ENCODE measurements around the gene TSPAN5. TPM values are rescaled to one million over a fixed set of nuclear protein-coding genes. Genes with fewer than 3 reads are reported as not detected.

The TSPAN5 gene
- total and polyA plus RNA-seq, 5 donors from 2014 or later = 21.2 to 52.7 (median 39.8) TPM

- H3K9me3 ChIP-seq (ENCODE audit: control insufficient read depth in 2 of 2, low read length in 2 of 2) = no peaks in the 10 kb centered on the region
- no peak overlapping the region for H3K4me3 ChIP-seq (ENCODE audit: low read depth, low read length)
- H3K36me3 Mint-ChIP-seq = peaks cover 11% of the 10 kb centered on the region
- H3K36me3 ChIP-seq (ENCODE audit: control insufficient read depth, insufficient read depth, low read length) = no peaks in the 10 kb centered on the region
- peaks cover 29 to 74% (median 34%) of the 10 kb centered on the region in 4 donors for H3K4me1 Mint-ChIP-seq
- H3K27me3 Mint-ChIP-seq = no peaks in the 10 kb centered on the region
- H3K9me3 Mint-ChIP-seq = no peaks in the 10 kb centered on the region
- no peak for ATAC-seq (ENCODE audit: low read depth in 2 of 2)
- peaks cover 4% of the 10 kb centered on the region for H3K4me1 ChIP-seq (ENCODE audit: control insufficient read depth, insufficient read depth, low read length, poor library complexity, severe bottlenecking)
- H3K27me3 ChIP-seq (ENCODE audit: control insufficient read depth, insufficient read depth, low read length) = no peaks in the 10 kb centered on the region
- no peak for DNase-seq
- H3K27ac ChIP-seq (ENCODE audit: insufficient read depth, low read length, poor library complexity, severe bottlenecking) = no peak overlapping the region
- no peak overlapping the region for H3K4me3 Mint-ChIP-seq
- H3K27ac Mint-ChIP-seq = peak overlapping the region in 2 of 3 donors; percentile 43 to 75
Observed at GRCh38 chr4:98558471-98559169, 99.8 kb downstream of the TSPAN5 start.

GRCh38 chr4:98557194-98557892 is 101.1 kb downstream of the TSPAN5 start:
- Mint-ChIP-seq H3K27me3 (no peaks in the 10 kb centered on the region), H3K4me1 (peaks cover 31 to 70% (median 34%) of the 10 kb centered on the region in 4 donors), H3K27ac (peak overlapping the region in 2 of 3 donors; percentile 60 to 75), H3K4me3 (peak overlapping the region in 2 of 4 donors; percentile 17 to 24), H3K9me3 (no peaks in the 10 kb centered on the region), H3K36me3 (peaks cover 11% of the 10 kb centered on the region)
- ATAC-seq (ENCODE audit: low read depth in 2 of 2) (peak in 1 of 2 donors; percentile 37), DNase-seq (peak in 1 of 3 donors; percentile 6)
- H3K9me3 ChIP-seq (ENCODE audit: control insufficient read depth in 2 of 2, low read length in 2 of 2) = no peaks in the 10 kb centered on the region
- no peaks in the 10 kb centered on the region for H3K36me3 ChIP-seq (ENCODE audit: control insufficient read depth, insufficient read depth, low read length)
- H3K4me3 ChIP-seq (ENCODE audit: low read depth, low read length) = no peak overlapping the region
- no peaks in the 10 kb centered on the region for H3K27me3 ChIP-seq (ENCODE audit: control insufficient read depth, insufficient read depth, low read length)
- no peak overlapping the region for H3K27ac ChIP-seq (ENCODE audit: insufficient read depth, low read length, poor library complexity, severe bottlenecking)
- peaks cover 4% of the 10 kb centered on the region for H3K4me1 ChIP-seq (ENCODE audit: control insufficient read depth, insufficient read depth, low read length, poor library complexity, severe bottlenecking)

- Mint-ChIP-seq H3K4me3 (no peak overlapping the region), H3K27ac (no peak overlapping the region), H3K27me3 (no peaks in the 10 kb centered on the region), H3K9me3 (no peaks in the 10 kb centered on the region), H3K36me3 (peaks cover 9% of the 10 kb centered on the region), H3K4me1 (peaks cover 32 to 66% (median 39%) of the 10 kb centered on the region in 4 donors)
- Histone ChIP-seq H3K9me3 (ENCODE audit: control insufficient read depth in 2 of 2, low read length in 2 of 2) (no peaks in the 10 kb centered on the region), H3K27ac (ENCODE audit: insufficient read depth, low read length, poor library complexity, severe bottlenecking) (no peak overlapping the region), H3K27me3 (ENCODE audit: control insufficient read depth, insufficient read depth, low read length) (no peaks in the 10 kb centered on the region), H3K4me3 (ENCODE audit: low read depth, low read length) (no peak overlapping the region), H3K4me1 (ENCODE audit: control insufficient read depth, insufficient read depth, low read length, poor library complexity, severe bottlenecking) (peaks cover 4% of the 10 kb centered on the region), H3K36me3 (ENCODE audit: control insufficient read depth, insufficient read depth, low read length) (no peaks in the 10 kb centered on the region)
- DNase-seq (no peak), ATAC-seq (ENCODE audit: low read depth in 2 of 2) (no peak)
Observed at GRCh38 chr4:98556451-98556850, 102.0 kb downstream of the TSPAN5 start.

GRCh38 chr4:98555798-98556445 is 102.5 kb downstream of the TSPAN5 start:
- no peak overlapping the region for H3K4me3 Mint-ChIP-seq
- Histone ChIP-seq H3K27me3 (ENCODE audit: control insufficient read depth, insufficient read depth, low read length) (no peaks in the 10 kb centered on the region), H3K36me3 (ENCODE audit: control insufficient read depth, insufficient read depth, low read length) (no peaks in the 10 kb centered on the region), H3K27ac (ENCODE audit: insufficient read depth, low read length, poor library complexity, severe bottlenecking) (no peak overlapping the region), H3K4me3 (ENCODE audit: low read depth, low read length) (no peak overlapping the region), H3K9me3 (ENCODE audit: control insufficient read depth in 2 of 2, low read length in 2 of 2) (no peaks in the 10 kb centered on the region), H3K4me1 (ENCODE audit: control insufficient read depth, insufficient read depth, low read length, poor library complexity, severe bottlenecking) (peaks cover 4% of the 10 kb centered on the region)
- DNase-seq = no peak
- peaks cover 0 to 3% (median 0%) of the 10 kb centered on the region in 7 donors for H3K9me3 Mint-ChIP-seq
- ATAC-seq (ENCODE audit: low read depth in 2 of 2) = no peak
- no peaks in the 10 kb centered on the region for H3K27me3 Mint-ChIP-seq
- H3K36me3 Mint-ChIP-seq = peaks cover 9% of the 10 kb centered on the region
- no peak overlapping the region for H3K27ac Mint-ChIP-seq
- peaks cover 32 to 64% (median 40%) of the 10 kb centered on the region in 4 donors for H3K4me1 Mint-ChIP-seq

- Mint-ChIP-seq H3K9me3 (peaks cover 0 to 5% (median 1%) of the 10 kb centered on the region in 7 donors), H3K27ac (no peak overlapping the region), H3K36me3 (peaks cover 9% of the 10 kb centered on the region), H3K4me1 (peaks cover 18 to 42% (median 28%) of the 10 kb centered on the region in 4 donors), H3K27me3 (no peaks in the 10 kb centered on the region), H3K4me3 (no peak overlapping the region)
- ATAC-seq (ENCODE audit: low read depth in 2 of 2) (no peak), DNase-seq (no peak)
- H3K4me3 ChIP-seq (ENCODE audit: low read depth, low read length) = no peak overlapping the region
- H3K36me3 ChIP-seq (ENCODE audit: control insufficient read depth, insufficient read depth, low read length) = no peaks in the 10 kb centered on the region
- H3K9me3 ChIP-seq (ENCODE audit: control insufficient read depth in 2 of 2, low read length in 2 of 2) = no peaks in the 10 kb centered on the region
- H3K27ac ChIP-seq (ENCODE audit: insufficient read depth, low read length, poor library complexity, severe bottlenecking) = no peak overlapping the region
- H3K27me3 ChIP-seq (ENCODE audit: control insufficient read depth, insufficient read depth, low read length) = no peaks in the 10 kb centered on the region
- peaks cover 3% of the 10 kb centered on the region for H3K4me1 ChIP-seq (ENCODE audit: control insufficient read depth, insufficient read depth, low read length, poor library complexity, severe bottlenecking)
Observed at GRCh38 chr4:98546910-98547594, 111.4 kb downstream of the TSPAN5 start.

- Mint-ChIP-seq H3K27me3 (no peaks in the 10 kb centered on the region), H3K4me3 (peak overlapping the region in 1 of 4 donors; percentile 15), H3K36me3 (peaks cover 4% of the 10 kb centered on the region), H3K9me3 (no peaks in the 10 kb centered on the region), H3K4me1 (peaks cover 9 to 42% (median 25%) of the 10 kb centered on the region in 4 donors), H3K27ac (peak overlapping the region; percentile 16 to 95 (median 77))
- no peaks in the 10 kb centered on the region for H3K36me3 ChIP-seq (ENCODE audit: control insufficient read depth, insufficient read depth, low read length)
- no peak overlapping the region for H3K4me3 ChIP-seq (ENCODE audit: low read depth, low read length)
- no peak overlapping the region for H3K27ac ChIP-seq (ENCODE audit: insufficient read depth, low read length, poor library complexity, severe bottlenecking)
- H3K9me3 ChIP-seq (ENCODE audit: control insufficient read depth in 2 of 2, low read length in 2 of 2) = no peaks in the 10 kb centered on the region
- H3K4me1 ChIP-seq (ENCODE audit: control insufficient read depth, insufficient read depth, low read length, poor library complexity, severe bottlenecking) = peaks cover 3% of the 10 kb centered on the region
- no peak for ATAC-seq (ENCODE audit: low read depth in 2 of 2)
- DNase-seq = no peak
- no peaks in the 10 kb centered on the region for H3K27me3 ChIP-seq (ENCODE audit: control insufficient read depth, insufficient read depth, low read length)
Observed at GRCh38 chr4:98544818-98545414, 113.5 kb downstream of the TSPAN5 start.

Measured in CD4-positive, CD25-positive, alpha-beta regulatory T cell (primary cell).